HUES6 (cell line): ENCODE results near the gene ANKRD10.
A peak's percentile ranks its signal among the peaks of the same experiment; 100 is the strongest.

Experiments used
- H3K27ac ChIP-seq: 2 replicates; pipeline ENCODE4 v1.7.0; 2013; ENCODE audit warnings: low read depth, mild to moderate bottlenecking, low read length, inconsistent platforms
- H3K27me3 ChIP-seq: 2 replicates; pipeline ENCODE4 v1.6.1; 2013; ENCODE audit warnings: low read length; ENCODE audit not compliant: control insufficient read depth, insufficient read depth
- H3K36me3 ChIP-seq: 2 replicates; pipeline ENCODE4 v1.6.1; 2013; ENCODE audit warnings: low read length; ENCODE audit not compliant: control insufficient read depth, insufficient read depth
- H3K4me1 ChIP-seq: 2 replicates; pipeline ENCODE4 v1.6.1; 2013; ENCODE audit warnings: low read length; ENCODE audit not compliant: control insufficient read depth, insufficient read depth
- H3K4me3 ChIP-seq: 2 replicates; pipeline ENCODE4 v1.5.1; 2013; ENCODE audit warnings: low read depth, low read length
- H3K9ac ChIP-seq: one replicate; pipeline ENCODE4 v1.6.1; 2013; ENCODE audit warnings: mild to moderate bottlenecking, low read length
- H3K9me3 ChIP-seq: 2 replicates; pipeline ENCODE4 v1.6.1; 2013; ENCODE audit warnings: low read depth, low read length; ENCODE audit not compliant: control insufficient read depth, insufficient read depth

Gene ANKRD10

GRCh38 chr13:110913322-110914080 lies 1.4 kb downstream of the ANKRD10 start:
- H3K4me1 ChIP-seq: peaks cover 31% of the 10 kb centered on the region
- H3K4me3 ChIP-seq: peak overlapping the region; percentile 97

GRCh38 chr13:110912651-110913051 lies 2.2 kb downstream of the ANKRD10 start:
- Histone ChIP-seq H3K4me1 (peaks cover 39% of the 10 kb centered on the region), H3K27ac (peak overlapping the region; percentile 34; the same call in 1 of the 2 replicates), H3K36me3 (peaks cover 32% of the 10 kb centered on the region), H3K9ac (peak overlapping the region; percentile 98), H3K27me3 (no peaks in the 10 kb centered on the region), H3K9me3 (no peaks in the 10 kb centered on the region), H3K4me3 (peak overlapping the region; percentile 97)

More at GRCh38 chr13:110913322-110914080, 1.4 kb downstream of the ANKRD10 start:
- H3K36me3 ChIP-seq: peaks cover 24% of the 10 kb centered on the region
- H3K9me3 ChIP-seq: no peaks in the 10 kb centered on the region
- peak overlapping the region; percentile 99 for H3K27ac ChIP-seq
- H3K27me3 ChIP-seq: no peaks in the 10 kb centered on the region
- H3K9ac ChIP-seq: peak overlapping the region; percentile 98

- Histone ChIP-seq H3K36me3 (peaks cover 37% of the 10 kb centered on the region), H3K27me3 (no peaks in the 10 kb centered on the region), H3K4me1 (peaks cover 46% of the 10 kb centered on the region), H3K9me3 (no peaks in the 10 kb centered on the region), H3K9ac (peak overlapping the region; percentile 98), H3K27ac (no peak overlapping the region), H3K4me3 (peak overlapping the region; percentile 97)
These were observed 3.0 kb downstream of the ANKRD10 start for GRCh38 chr13:110911880-110912279.

- peak overlapping the region; percentile 97 for H3K27ac ChIP-seq
These were observed 4.6 kb downstream of the ANKRD10 start for GRCh38 chr13:110910013-110910890.

GRCh38 chr13:110907951-110908898 lies 6.6 kb downstream of the ANKRD10 start:
- H3K4me3 ChIP-seq: peak overlapping the region; percentile 24
- H3K27me3 ChIP-seq: no peaks in the 10 kb centered on the region
- peak overlapping the region; percentile 69 for H3K9ac ChIP-seq
- H3K9me3 ChIP-seq: no peaks in the 10 kb centered on the region
- H3K36me3 ChIP-seq: peaks cover 68% of the 10 kb centered on the region
- peak overlapping the region; percentile 97 for H3K27ac ChIP-seq
- peaks cover 56% of the 10 kb centered on the region for H3K4me1 ChIP-seq

More at GRCh38 chr13:110910013-110910890, 4.6 kb downstream of the ANKRD10 start:
- peaks cover 56% of the 10 kb centered on the region for H3K4me1 ChIP-seq
- H3K9ac ChIP-seq: peak overlapping the region; percentile 5
- no peaks in the 10 kb centered on the region for H3K9me3 ChIP-seq
- H3K36me3 ChIP-seq: peaks cover 54% of the 10 kb centered on the region
- H3K4me3 ChIP-seq: peak overlapping the region; percentile 5; the same call in 1 of the 2 replicates
- H3K27me3 ChIP-seq: no peaks in the 10 kb centered on the region

GRCh38 chr13:110907301-110907700 lies 7.6 kb downstream of the ANKRD10 start:
- H3K36me3 ChIP-seq: peaks cover 77% of the 10 kb centered on the region
- peaks cover 55% of the 10 kb centered on the region for H3K4me1 ChIP-seq

GRCh38 chr13:110904748-110905147 lies 10.1 kb downstream of the ANKRD10 start:
- H3K36me3 ChIP-seq: peaks cover 76% of the 10 kb centered on the region
- H3K9ac ChIP-seq: no peak overlapping the region
- no peak overlapping the region for H3K4me3 ChIP-seq
- H3K27me3 ChIP-seq: no peaks in the 10 kb centered on the region
- H3K9me3 ChIP-seq: no peaks in the 10 kb centered on the region
- H3K4me1 ChIP-seq: peaks cover 38% of the 10 kb centered on the region
- no peak overlapping the region for H3K27ac ChIP-seq

More at GRCh38 chr13:110907301-110907700, 7.6 kb downstream of the ANKRD10 start:
- Histone ChIP-seq H3K9me3 (no peaks in the 10 kb centered on the region), H3K27me3 (no peaks in the 10 kb centered on the region), H3K4me3 (no peak overlapping the region), H3K9ac (peak overlapping the region; percentile 8), H3K27ac (peak overlapping the region; percentile 97)

- Histone ChIP-seq H3K4me1 (peaks cover 14% of the 10 kb centered on the region), H3K27me3 (no peaks in the 10 kb centered on the region), H3K9me3 (no peaks in the 10 kb centered on the region), H3K4me3 (no peak overlapping the region), H3K9ac (no peak overlapping the region), H3K36me3 (peaks cover 79% of the 10 kb centered on the region), H3K27ac (no peak overlapping the region)
These were observed 12.5 kb downstream of the ANKRD10 start for GRCh38 chr13:110902370-110902769.

- H3K27ac ChIP-seq: no peak overlapping the region
- no peaks in the 10 kb centered on the region for H3K4me1 ChIP-seq
- H3K27me3 ChIP-seq: no peaks in the 10 kb centered on the region
- H3K9ac ChIP-seq: no peak overlapping the region
- H3K4me3 ChIP-seq: no peak overlapping the region
- no peaks in the 10 kb centered on the region for H3K9me3 ChIP-seq
- H3K36me3 ChIP-seq: peaks cover 74% of the 10 kb centered on the region
These were observed 17.3 kb downstream of the ANKRD10 start for GRCh38 chr13:110897521-110897920.

GRCh38 chr13:110897014-110897413 lies 17.9 kb downstream of the ANKRD10 start:
- Histone ChIP-seq H3K36me3 (peaks cover 74% of the 10 kb centered on the region), H3K9me3 (no peaks in the 10 kb centered on the region), H3K27ac (no peak overlapping the region), H3K27me3 (no peaks in the 10 kb centered on the region), H3K4me3 (no peak overlapping the region), H3K4me1 (no peaks in the 10 kb centered on the region), H3K9ac (no peak overlapping the region)
